Measurements from ENCODE around the gene DGKH.
"Not testable (repeated sequence)": the region's sequence is repeated elsewhere in the genome, so short reads cannot be mapped to it uniquely, and the experiment has no call there.

DGKH gene

GRCh38 chr13:42173789-42174343 is 125.4 kb downstream of the DGKH start:
- no peak for DNase-seq (ENCODE audit: low spot score)

- no peak for DNase-seq (ENCODE audit: low spot score)
Observed at GRCh38 chr13:42174344-42175162, 126.1 kb downstream of the DGKH start.

DNA sequence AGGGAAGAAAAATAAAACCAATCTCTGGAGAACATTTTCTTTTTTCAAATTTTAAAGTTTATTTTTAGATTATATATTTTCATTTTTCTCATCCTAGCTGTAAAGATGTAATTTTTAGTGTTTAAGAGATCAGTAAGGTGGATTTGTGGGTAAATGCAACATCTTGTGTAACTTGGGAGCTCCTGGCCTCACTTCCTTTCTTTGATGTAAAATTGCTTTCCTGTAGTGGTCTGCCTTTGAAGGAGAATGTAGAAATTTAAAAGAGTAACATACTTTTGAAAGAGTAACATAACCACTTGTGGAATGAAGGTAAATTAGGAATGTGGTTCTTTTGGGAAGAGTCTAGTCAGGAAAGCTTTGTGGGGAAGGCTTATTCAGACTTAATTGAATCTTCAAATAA is 127.8 kb downstream of the DGKH start:
- DNase-seq (ENCODE audit: low spot score), result no peak

GRCh38 chr13:42177189-42177588 is 128.7 kb downstream of the DGKH start:
- no peak for DNase-seq (ENCODE audit: low spot score)

DNA sequence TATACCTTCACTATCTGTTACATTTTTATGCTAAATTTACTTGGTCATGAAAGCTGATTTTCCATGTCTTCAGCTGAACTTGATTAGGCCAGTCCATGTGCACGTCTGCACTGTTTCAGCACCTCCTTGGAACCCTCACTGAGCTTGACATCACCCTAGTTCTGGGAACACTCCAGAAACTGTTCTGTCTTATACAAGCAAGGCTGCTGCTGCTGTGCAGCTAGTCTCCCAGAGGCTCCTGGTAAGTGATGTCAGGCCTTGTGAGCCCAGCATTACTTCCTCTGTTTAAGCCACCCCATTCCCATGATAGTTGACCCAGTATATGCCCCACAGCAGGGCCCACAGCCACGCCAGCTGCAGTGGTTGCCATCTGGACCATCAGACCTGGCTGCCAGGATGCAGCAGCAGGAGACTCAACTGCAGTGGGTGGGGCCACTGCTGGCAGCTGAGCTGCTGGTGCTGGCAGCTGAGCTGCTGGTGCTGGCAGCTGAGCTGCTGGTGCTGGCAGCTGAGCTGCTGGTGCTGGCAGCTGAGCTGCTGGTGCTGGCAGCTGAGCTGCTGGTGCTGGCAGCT is 133.0 kb downstream of the DGKH start:
- no peak for DNase-seq (ENCODE audit: low spot score)

GRCh38 chr13:42189061-42189460 is 140.6 kb downstream of the DGKH start:
- no peak for DNase-seq (ENCODE audit: low spot score)

- no peak for DNase-seq (ENCODE audit: low spot score)
Observed at GRCh38 chr13:42190529-42190928, 142.1 kb downstream of the DGKH start.

DNA sequence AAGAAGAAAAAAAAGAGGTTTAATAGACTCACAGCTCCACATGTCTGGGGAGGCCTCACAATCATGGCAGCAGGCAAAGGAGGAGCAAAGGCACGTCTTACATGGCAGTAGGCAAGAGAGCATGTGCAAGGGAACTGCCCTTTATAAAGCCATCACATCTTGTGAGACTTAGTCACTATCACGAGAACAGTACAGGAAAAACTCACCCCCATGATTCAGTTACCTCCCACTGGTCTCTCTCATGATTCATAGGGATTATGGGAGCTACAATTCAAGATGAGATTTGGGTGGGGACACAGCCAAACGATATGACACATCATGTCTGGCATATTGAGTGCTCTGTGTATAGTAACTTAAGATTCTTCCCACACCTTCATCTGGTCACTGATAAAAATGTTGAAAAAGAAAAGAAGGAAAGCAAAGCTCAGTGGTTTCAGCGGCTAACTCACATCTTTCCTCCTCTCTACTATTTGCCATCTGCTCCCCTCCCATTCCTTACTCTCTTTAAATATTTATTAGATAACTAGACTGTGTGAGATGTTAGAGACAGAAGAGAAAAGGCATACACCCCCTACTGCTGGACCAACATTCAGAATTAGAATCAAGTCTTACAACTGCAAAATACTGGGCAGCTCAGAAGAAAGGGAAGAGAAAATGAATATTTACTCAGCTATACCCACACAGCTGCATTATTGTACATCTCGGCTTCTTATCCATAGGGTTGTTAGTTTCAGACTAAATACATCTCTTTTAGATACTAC is 163.4 kb downstream of the DGKH start:
- DNase-seq (ENCODE audit: low spot score), result no peak

DNA sequence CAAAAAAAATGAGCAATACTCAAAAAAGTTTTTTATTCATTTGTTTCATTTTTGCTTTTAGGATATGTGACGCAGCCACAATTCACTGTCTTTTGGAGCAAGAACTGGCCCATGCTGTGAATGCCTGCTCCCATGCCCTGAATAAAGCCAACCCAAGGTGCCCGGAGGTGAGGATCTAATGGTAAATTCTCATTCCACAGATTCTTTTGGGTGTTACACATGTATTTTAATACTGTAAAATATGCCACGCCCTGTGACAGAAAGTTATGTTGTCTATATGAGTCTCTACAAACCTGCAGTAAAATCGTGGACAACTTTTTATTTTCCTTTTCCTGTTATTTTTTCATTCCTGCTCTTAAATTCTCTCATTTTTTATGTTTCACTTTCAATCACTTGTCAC is 166.0 kb downstream of the DGKH start:
- DNase-seq (ENCODE audit: low spot score), result no peak

GRCh38 chr13:42215578-42216421 is 167.4 kb downstream of the DGKH start:
- DNase-seq (ENCODE audit: low spot score), result peak; percentile 37

DNA sequence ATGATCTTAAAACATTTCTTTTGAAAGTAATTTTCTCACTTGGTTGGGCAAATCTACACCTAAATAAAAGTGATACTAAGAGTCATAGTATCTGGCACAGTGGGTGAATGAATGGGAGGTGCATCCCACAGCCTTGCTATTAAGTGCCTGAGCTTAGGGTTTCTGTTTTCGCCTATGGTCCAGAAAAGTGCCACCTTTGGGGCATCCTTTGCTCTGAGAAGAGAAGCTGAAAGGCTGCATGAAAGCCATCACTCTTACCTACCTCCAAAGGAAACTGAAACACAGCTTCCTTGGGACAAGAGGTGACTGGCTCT is 167.9 kb downstream of the DGKH start:
- DNase-seq (ENCODE audit: low spot score), result no peak

DNA sequence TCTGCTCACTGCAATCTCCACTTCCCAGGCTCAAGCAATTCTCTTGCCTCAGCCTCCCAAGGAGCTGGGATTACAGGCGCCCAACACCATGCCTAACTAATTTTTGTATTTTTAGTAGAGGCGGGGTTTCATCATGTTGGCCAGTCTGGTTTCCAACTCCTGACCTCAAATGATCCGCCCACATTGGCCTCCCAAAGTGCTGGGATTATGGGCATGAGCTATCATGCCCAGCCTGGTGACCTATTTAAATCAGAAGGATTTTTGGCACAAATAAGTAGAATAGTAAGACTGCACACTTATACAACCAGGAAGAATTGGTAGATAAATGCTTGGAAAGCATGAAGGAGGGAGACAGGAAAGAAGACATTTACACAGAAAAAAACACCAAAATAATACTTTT is 170.1 kb downstream of the DGKH start:
- no peak for DNase-seq (ENCODE audit: low spot score)

- no peak for DNase-seq (ENCODE audit: low spot score)
Observed at GRCh38 chr13:42219051-42219450, 170.6 kb downstream of the DGKH start.

- DNase-seq (ENCODE audit: low spot score), result no peak
Observed at GRCh38 chr13:42219876-42220275, 171.4 kb downstream of the DGKH start.

DNA sequence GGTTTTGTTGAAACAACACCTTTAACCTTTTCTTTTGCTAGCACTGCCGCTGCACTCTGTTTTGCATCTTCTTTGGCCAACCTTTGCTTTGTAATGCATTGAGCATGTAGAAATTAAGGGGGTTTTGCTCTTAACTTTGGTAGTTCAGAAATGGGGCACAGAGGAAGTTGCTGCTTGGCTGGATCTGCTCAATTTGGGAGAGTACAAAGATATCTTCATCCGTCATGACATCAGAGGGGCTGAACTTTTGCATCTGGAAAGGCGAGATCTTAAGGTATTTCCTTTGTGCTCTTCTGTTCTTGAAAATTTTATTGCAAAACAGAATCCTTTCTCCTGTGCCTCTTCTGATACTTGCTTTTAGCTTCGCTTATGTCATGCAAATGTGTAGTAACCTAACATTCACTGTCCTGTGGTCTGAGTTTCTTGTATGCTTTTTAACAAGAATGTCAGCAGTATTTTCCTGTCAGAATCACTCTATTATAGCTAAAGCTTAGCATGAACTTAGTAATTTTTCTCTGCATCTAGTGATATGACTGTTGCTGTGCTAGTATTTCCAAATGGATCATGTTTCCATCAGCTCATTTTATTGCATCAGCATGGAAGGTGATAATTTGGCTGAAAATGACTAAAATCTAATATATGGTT is 172.8 kb downstream of the DGKH start:
- DNase-seq (ENCODE audit: low spot score), result no peak

- DNase-seq (ENCODE audit: low spot score), result no peak
Observed at GRCh38 chr13:42223681-42224080, 175.2 kb downstream of the DGKH start.

DNA sequence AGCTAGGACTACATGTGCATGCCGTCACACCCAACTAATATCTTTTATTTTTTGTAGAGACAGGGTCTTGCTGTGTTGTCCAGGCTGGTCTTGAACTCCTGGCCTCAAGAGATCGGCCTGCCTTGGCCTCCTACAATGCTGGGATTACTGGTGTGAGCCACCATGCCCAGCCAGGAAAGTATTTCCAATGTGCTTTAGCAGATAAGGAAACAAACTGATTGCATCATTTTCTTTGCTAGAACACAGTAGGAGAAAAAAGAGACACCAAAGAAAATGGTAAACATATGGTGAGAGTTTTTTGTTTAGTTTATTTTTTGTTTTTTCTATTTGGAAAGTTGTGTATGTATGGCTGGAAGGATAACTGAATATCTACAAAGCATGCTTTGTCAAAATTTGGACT is 176.6 kb downstream of the DGKH start:
- DNase-seq (ENCODE audit: low spot score), result no peak

DNA sequence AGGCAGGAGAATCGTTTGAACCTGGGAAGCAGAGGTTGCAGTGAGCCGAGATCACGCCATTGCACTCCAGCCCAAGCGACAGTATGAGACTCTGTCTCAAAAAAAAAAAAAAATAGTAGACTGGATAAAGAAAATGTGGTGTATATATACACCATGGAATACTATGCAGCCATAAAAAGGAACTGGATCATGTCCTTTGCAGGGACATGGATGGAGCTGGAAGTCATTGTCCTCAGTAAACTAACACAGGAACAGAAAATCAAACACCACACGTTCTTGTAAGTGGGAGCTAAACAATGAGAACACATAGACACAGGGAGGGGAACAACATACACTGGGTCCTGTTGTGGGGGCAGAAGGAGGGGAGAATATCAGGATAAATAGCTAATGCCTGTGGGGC is 178.3 kb downstream of the DGKH start:
- DNase-seq (ENCODE audit: low spot score), result not testable (repeated sequence)

- DNase-seq (ENCODE audit: low spot score), result no peak
Observed at GRCh38 chr13:42228527-42228926, 180.1 kb downstream of the DGKH start.

DNA sequence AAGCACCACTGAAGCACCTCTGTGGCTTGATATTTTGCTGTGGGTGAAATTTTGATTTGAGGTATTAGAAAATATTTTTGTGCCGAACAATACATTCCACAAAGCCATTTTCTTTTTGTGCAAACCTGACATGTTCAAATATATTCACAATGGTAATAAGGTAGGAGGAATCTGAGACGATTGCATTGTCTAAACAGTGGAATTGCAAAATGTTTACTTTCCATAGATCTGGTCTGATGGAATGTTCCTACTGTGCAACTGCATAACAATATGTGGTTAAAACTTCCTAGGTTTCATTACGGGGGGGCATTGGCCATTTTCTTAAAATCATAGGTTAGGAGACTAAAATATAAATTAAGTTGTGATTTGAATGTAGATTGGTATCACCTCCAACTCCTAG is 180.8 kb downstream of the DGKH start:
- no peak for DNase-seq (ENCODE audit: low spot score)

GRCh38 chr13:42232671-42233070 is 184.2 kb downstream of the DGKH start:
- DNase-seq (ENCODE audit: low spot score), result no peak

GRCh38 chr13:42233726-42234125 is 185.3 kb downstream of the DGKH start:
- DNase-seq (ENCODE audit: low spot score), result no peak
